H9 (cell line): ENCODE results near the gene SFMBT1. TPM values are rescaled to one million over a fixed set of nuclear protein-coding genes. Genes with fewer than 3 reads are reported as not detected.

Source experiments
- DNase-seq: peaks from one replicate; pipeline ENCODE4 v3.0.0-alpha.2; 2017
- H2AFZ ChIP-seq: one replicate; pipeline ENCODE4 v1.6.1; 2013; ENCODE audit warnings: mild to moderate bottlenecking, low read length, control low read depth, moderate library complexity
- H2AK5ac ChIP-seq: 2 replicates; pipeline ENCODE4 v1.6.1; 2013; ENCODE audit warnings: low read length, control low read depth, mixed read lengths; ENCODE audit not compliant: insufficient read length
- H2BK120ac ChIP-seq: one replicate; pipeline ENCODE4 v1.6.1; 2013; ENCODE audit warnings: low read depth, mild to moderate bottlenecking, low read length, control low read depth, inconsistent platforms; ENCODE audit not compliant: poor library complexity, severe bottlenecking
- H2BK12ac ChIP-seq: 2 replicates; pipeline ENCODE4 v1.6.1; 2013; ENCODE audit warnings: low read length, control low read depth, mixed read lengths, low read depth; ENCODE audit not compliant: insufficient read length
- H2BK15ac ChIP-seq: 2 replicates; pipeline ENCODE4 v1.6.1; 2013; ENCODE audit warnings: low read depth, low read length, control low read depth
- H2BK20ac ChIP-seq: one replicate; pipeline ENCODE4 v1.6.1; 2013; ENCODE audit warnings: low read depth, mild to moderate bottlenecking, low read length, control low read depth, inconsistent platforms; ENCODE audit not compliant: poor library complexity, severe bottlenecking
- H2BK5ac ChIP-seq: 2 replicates; pipeline ENCODE4 v1.6.1; 2013; ENCODE audit warnings: low read length, control low read depth, mixed read lengths; ENCODE audit not compliant: insufficient read length
- H3K14ac ChIP-seq: 2 replicates; pipeline ENCODE4 v1.6.1; 2013; ENCODE audit warnings: low read length, control low read depth; ENCODE audit not compliant: insufficient read depth
- H3K18ac ChIP-seq: 2 replicates; pipeline ENCODE4 v1.6.1; 2013; ENCODE audit warnings: low read depth, mild to moderate bottlenecking, mixed read lengths, low read length, control low read depth; ENCODE audit not compliant: insufficient read length
- H3K23ac ChIP-seq: 2 replicates; pipeline ENCODE4 v1.6.1; 2013; ENCODE audit warnings: low read length, control low read depth, mixed read lengths, low read depth; ENCODE audit not compliant: insufficient read length
- H3K23me2 ChIP-seq: 2 replicates; pipeline ENCODE4 v1.6.1; 2013; ENCODE audit warnings: low read depth, mild to moderate bottlenecking, mixed read lengths, low read length, control low read depth; ENCODE audit not compliant: insufficient read length, poor library complexity, severe bottlenecking
- H3K27ac ChIP-seq: 2 replicates; pipeline ENCODE4 v1.5.1; 2013; ENCODE audit warnings: low read length, control low read depth, mixed read lengths, low read depth; ENCODE audit not compliant: insufficient read length
- H3K27me3 ChIP-seq: 2 replicates; pipeline ENCODE4 v1.6.1; 2013; ENCODE audit warnings: low read length, control low read depth, inconsistent platforms; ENCODE audit not compliant: insufficient read depth
- H3K4ac ChIP-seq: 2 replicates; pipeline ENCODE4 v1.6.1; 2013; ENCODE audit warnings: low read depth, mild to moderate bottlenecking, control low read depth, inconsistent platforms, low read length, moderate library complexity
- H3K4me1 ChIP-seq: 2 replicates; pipeline ENCODE4 v1.6.1; 2013; ENCODE audit warnings: low read length, control low read depth, inconsistent platforms; ENCODE audit not compliant: insufficient read depth
- H3K4me2 ChIP-seq: 2 replicates; pipeline ENCODE4 v1.6.1; 2013; ENCODE audit warnings: low read length, control low read depth, mixed read lengths; ENCODE audit not compliant: insufficient read length, insufficient read depth
- H3K56ac ChIP-seq: 2 replicates; pipeline ENCODE4 v1.6.1; 2013; ENCODE audit warnings: low read depth, mild to moderate bottlenecking, mixed read lengths, low read length, control low read depth; ENCODE audit not compliant: insufficient read length
- H3K79me1 ChIP-seq: 2 replicates; pipeline ENCODE4 v1.6.1; 2013; ENCODE audit warnings: low read depth, mild to moderate bottlenecking, moderate library complexity, low read length, control low read depth, inconsistent platforms; ENCODE audit not compliant: insufficient read depth, poor library complexity, severe bottlenecking
- H3K79me2 ChIP-seq: 2 replicates; pipeline ENCODE4 v1.6.1; 2013; ENCODE audit warnings: low read length, control low read depth, inconsistent platforms; ENCODE audit not compliant: insufficient read depth
- H3K9ac ChIP-seq: 2 replicates; pipeline ENCODE4 v1.6.1; 2013; ENCODE audit warnings: low read length, control low read depth, mixed read lengths; ENCODE audit not compliant: insufficient read length; ENCODE audit errors: extremely low read depth
- H3K9me3 ChIP-seq: one replicate; pipeline ENCODE4 v1.6.1; 2013; ENCODE audit warnings: low read depth, low read length, inconsistent platforms; ENCODE audit not compliant: control insufficient read depth
- H3T11ph ChIP-seq: one replicate; pipeline ENCODE4 v1.6.1; 2013; ENCODE audit warnings: mild to moderate bottlenecking, low read length, control low read depth, inconsistent platforms
- H4K20me1 ChIP-seq: one replicate; pipeline ENCODE4 v1.6.1; 2013; ENCODE audit not compliant: control insufficient read depth, insufficient read length, insufficient read depth
- H4K5ac ChIP-seq: 2 replicates; pipeline ENCODE4 v1.6.1; 2013; ENCODE audit warnings: low read depth, mild to moderate bottlenecking, mixed read lengths, low read length, control low read depth; ENCODE audit not compliant: insufficient read length
- H4K8ac ChIP-seq: replicated peaks from 2 replicates; pipeline ENCODE4 v1.6.1; 2013; ENCODE audit warnings: low read length, control low read depth, mixed read lengths, low read depth; ENCODE audit not compliant: insufficient read length
- H4K91ac ChIP-seq: 2 replicates; pipeline ENCODE4 v1.6.1; 2013; ENCODE audit warnings: low read depth, mild to moderate bottlenecking, moderate library complexity, mixed read lengths, low read length, control low read depth; ENCODE audit not compliant: insufficient read length
- H3K27ac Mint-ChIP-seq, 3 experiments: 2 replicates in 2 of 3; 3 replicates in 1 of 3; pipeline ENCODE4 v1.8.0; 2020 to 2021; ENCODE audit warnings: mixed read lengths in 3 of 3, mild to moderate bottlenecking in 1 of 3, moderate library complexity in 1 of 3
- H3K27me3 Mint-ChIP-seq: 2 replicates; pipeline ENCODE4 v1.8.0; 2021; ENCODE audit warnings: low read depth, mild to moderate bottlenecking, moderate library complexity, mixed read lengths
- H3K36me3 Mint-ChIP-seq, 3 experiments: 2 replicates in 2 of 3; 3 replicates in 1 of 3; pipeline ENCODE4 v1.8.0; 2020 to 2021; ENCODE audit warnings: low read depth in 3 of 3, mixed read lengths in 3 of 3; ENCODE audit not compliant: insufficient read depth in 1 of 3
- H3K4me1 Mint-ChIP-seq, 2 experiments: 2 replicates each; pipeline ENCODE4 v1.8.0; 2020; ENCODE audit warnings: mixed read lengths in 2 of 2
- H3K4me3 Mint-ChIP-seq, 2 experiments: 2 replicates in 1 of 2; 3 replicates in 1 of 2; pipeline ENCODE4 v1.8.0; 2020 to 2021; ENCODE audit warnings: mild to moderate bottlenecking in 2 of 2, mixed read lengths in 2 of 2, moderate library complexity in 1 of 2
- H3K9me3 Mint-ChIP-seq, 2 experiments: 2 replicates in 1 of 2; 3 replicates in 1 of 2; pipeline ENCODE4 v1.8.0; 2020; ENCODE audit warnings: mild to moderate bottlenecking in 2 of 2, mixed read lengths in 2 of 2, moderate library complexity in 1 of 2
- WGBS: extraction: QIAGEN DNeasy Blood & Tissue Kit; methylation state at CpG from one replicate; pipeline ENCODE4 v1.1.7; 2013; ENCODE audit warnings: missing lambda C conversion rate, low lambda C conversion rate, mixed read lengths; ENCODE audit not compliant: insufficient read length; ENCODE audit errors: extremely low coverage; 5-methylcytosine and 5-hydroxymethylcytosine counted together
- total RNA-seq: library from RNA; stranded (reverse); gene quantifications from 2 replicates; pipeline ENCODE4 v1.2.1, GENCODE V29; 2021
- TF ChIP-seq, protein P1 (sequence below): fragments of 200-600 bp; sonication (generic); conservative IDR thresholded peaks from 3 replicates; pipeline ENCODE4 v1.8.0; 2021; ENCODE audit warnings: antibody characterized with exemption, mild to moderate bottlenecking

The SFMBT1 gene
- total RNA-seq, 1 experiment from 2014 or later = 15.3 TPM

DNA sequence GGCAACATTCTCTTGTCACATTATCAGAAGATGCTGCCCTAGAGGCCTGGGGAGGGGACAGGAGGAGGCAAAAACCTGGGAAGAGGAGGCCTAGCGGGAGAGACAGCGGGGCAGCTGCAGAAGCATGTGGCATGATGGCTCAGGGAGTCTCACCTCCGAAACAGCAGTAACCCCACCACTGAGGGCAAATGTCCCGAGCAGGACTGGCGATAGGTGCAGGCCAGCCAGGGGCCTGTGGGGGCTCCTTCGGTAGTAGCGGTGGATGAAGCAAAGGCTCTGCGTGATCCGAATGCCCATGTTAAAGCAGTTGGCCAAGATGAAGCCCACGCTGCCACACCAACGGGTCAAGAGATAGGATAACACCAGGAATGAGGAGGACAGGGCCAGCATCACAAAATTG lies 46.3 kb upstream of the SFMBT1 start:
- Histone ChIP-seq H3K18ac (no peak overlapping the region), H3K14ac (no peak overlapping the region; the same call in 1 of the 2 replicates), H2BK12ac (no peak overlapping the region), H3K79me1 (no peaks in the 10 kb centered on the region), H3K4me2 (no peak overlapping the region), H2AFZ (no peak overlapping the region), H3K27ac (no peak overlapping the region), H4K20me1 (no peaks in the 10 kb centered on the region), H2BK120ac (no peak overlapping the region), H3K23me2 (no peaks in the 10 kb centered on the region), H2AK5ac (no peak overlapping the region), H2BK15ac (no peak overlapping the region), H3K23ac (no peak overlapping the region), H3T11ph (no peak overlapping the region), H2BK20ac (no peak overlapping the region), H4K5ac (no peak overlapping the region), H3K56ac (no peak overlapping the region), H2BK5ac (no peak overlapping the region), H4K8ac (no peak overlapping the region), H3K9ac (no peak overlapping the region), H3K4me1 (no peaks in the 10 kb centered on the region), H3K27me3 (no peaks in the 10 kb centered on the region), H3K9me3 (no peaks in the 10 kb centered on the region), H3K4ac (no peak overlapping the region), H3K79me2 (no peaks in the 10 kb centered on the region), H4K91ac (no peak overlapping the region)
- H3K36me3 Mint-ChIP-seq = peaks cover 0 to 14% (median 9%) of the 10 kb centered on the region in 3 experiments; a peak in 6 of 7 replicates
- no peak overlapping the region for H3K27ac Mint-ChIP-seq
- no peaks in the 10 kb centered on the region for H3K9me3 Mint-ChIP-seq
- no CpG with 5 or more reads among the region's 11 CpGs for WGBS
- peaks cover 0 to 1% of the 10 kb centered on the region in 2 experiments; a peak in 1 of 4 replicates for H3K4me1 Mint-ChIP-seq
- DNase-seq = no peak
- no peak overlapping the region for H3K4me3 Mint-ChIP-seq
- TF ChIP-seq, protein P1, sequence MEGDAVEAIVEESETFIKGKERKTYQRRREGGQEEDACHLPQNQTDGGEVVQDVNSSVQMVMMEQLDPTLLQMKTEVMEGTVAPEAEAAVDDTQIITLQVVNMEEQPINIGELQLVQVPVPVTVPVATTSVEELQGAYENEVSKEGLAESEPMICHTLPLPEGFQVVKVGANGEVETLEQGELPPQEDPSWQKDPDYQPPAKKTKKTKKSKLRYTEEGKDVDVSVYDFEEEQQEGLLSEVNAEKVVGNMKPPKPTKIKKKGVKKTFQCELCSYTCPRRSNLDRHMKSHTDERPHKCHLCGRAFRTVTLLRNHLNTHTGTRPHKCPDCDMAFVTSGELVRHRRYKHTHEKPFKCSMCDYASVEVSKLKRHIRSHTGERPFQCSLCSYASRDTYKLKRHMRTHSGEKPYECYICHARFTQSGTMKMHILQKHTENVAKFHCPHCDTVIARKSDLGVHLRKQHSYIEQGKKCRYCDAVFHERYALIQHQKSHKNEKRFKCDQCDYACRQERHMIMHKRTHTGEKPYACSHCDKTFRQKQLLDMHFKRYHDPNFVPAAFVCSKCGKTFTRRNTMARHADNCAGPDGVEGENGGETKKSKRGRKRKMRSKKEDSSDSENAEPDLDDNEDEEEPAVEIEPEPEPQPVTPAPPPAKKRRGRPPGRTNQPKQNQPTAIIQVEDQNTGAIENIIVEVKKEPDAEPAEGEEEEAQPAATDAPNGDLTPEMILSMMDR = no peak
- H3K27me3 Mint-ChIP-seq = no peaks in the 10 kb centered on the region
